GM19397 (cell line): Measurements from ENCODE around the gene TMEM44.
"Not testable (repeated sequence)": the region's sequence is repeated elsewhere in the genome, so short reads cannot be mapped to it uniquely, and the experiment has no call there.

Experiments used
- ATAC-seq: cut with Tn5 transposase; IDR thresholded peaks from one replicate; pipeline ENCODE4 v1.9.1; 2021; ENCODE audit warnings: mild to moderate bottlenecking, moderate library complexity; ENCODE audit not compliant: unreplicated experiment

The TMEM44 gene

GRCh38 chr3:194612221-194612620 is 21.0 kb downstream of the TMEM44 start:
- ATAC-seq = no peak

- no peak for ATAC-seq
These were observed 22.5 kb downstream of the TMEM44 start for GRCh38 chr3:194610689-194611088.

GRCh38 chr3:194609601-194610000 is 23.6 kb downstream of the TMEM44 start:
- no peak for ATAC-seq

- ATAC-seq = no peak
These were observed 24.2 kb downstream of the TMEM44 start for GRCh38 chr3:194608981-194609380.

- ATAC-seq = no peak
These were observed 25.4 kb downstream of the TMEM44 start for GRCh38 chr3:194607592-194608389.

- ATAC-seq = no peak
These were observed 26.3 kb downstream of the TMEM44 start for GRCh38 chr3:194606941-194607340.

GRCh38 chr3:194606163-194606562 is 27.1 kb downstream of the TMEM44 start:
- no peak for ATAC-seq

- ATAC-seq = not testable (repeated sequence)
These were observed 27.9 kb downstream of the TMEM44 start for GRCh38 chr3:194605314-194605713.

GRCh38 chr3:194604837-194605236 is 28.4 kb downstream of the TMEM44 start:
- no peak for ATAC-seq

- ATAC-seq = no peak
These were observed 29.1 kb downstream of the TMEM44 start for GRCh38 chr3:194604126-194604525.

- no peak for ATAC-seq
These were observed 30.5 kb downstream of the TMEM44 start for GRCh38 chr3:194602669-194603171.

- ATAC-seq = no peak
These were observed 34.3 kb downstream of the TMEM44 start for GRCh38 chr3:194598771-194599557.

- no peak for ATAC-seq
These were observed 36.3 kb downstream of the TMEM44 start for GRCh38 chr3:194596906-194597305.

- no peak for ATAC-seq
These were observed 40.1 kb downstream of the TMEM44 start for GRCh38 chr3:194592798-194593752.

- ATAC-seq = no peak
These were observed 44.5 kb downstream of the TMEM44 start for GRCh38 chr3:194588741-194589140.

GRCh38 chr3:194588236-194588635 is 45.0 kb downstream of the TMEM44 start:
- no peak for ATAC-seq

GRCh38 chr3:194587438-194587931 is 45.7 kb downstream of the TMEM44 start:
- no peak for ATAC-seq

GRCh38 chr3:194586836-194587235 is 46.4 kb downstream of the TMEM44 start:
- ATAC-seq = no peak

GRCh38 chr3:194585880-194586281 is 47.3 kb downstream of the TMEM44 start:
- ATAC-seq = no peak

GRCh38 chr3:194584866-194585265 is 48.4 kb downstream of the TMEM44 start:
- no peak for ATAC-seq
